HL-60 (cell line): ENCODE results near the gene ABHD8.

Experiments used
- GABPA ChIP-seq: IDR thresholded peaks from 2 replicates; pipeline ENCODE4 v1.6.1; 2012; ENCODE audit warnings: low read depth
- SPI1 ChIP-seq: IDR thresholded peaks from 2 replicates; pipeline ENCODE4 v1.6.1; 2012; ENCODE audit warnings: low read depth, mild to moderate bottlenecking, borderline replicate concordance
- TF ChIP-seq, protein P1 (sequence below): IDR thresholded peaks from 2 replicates; pipeline ENCODE4 v1.6.1; 2012; ENCODE audit warnings: low read depth; ENCODE audit not compliant: insufficient replicate concordance
- TF ChIP-seq, protein P2 (sequence below): IDR thresholded peaks from one replicate; pipeline ENCODE4 v1.5.1; 2011; ENCODE audit warnings: low read length, control low read depth, inconsistent platforms; ENCODE audit not compliant: insufficient read depth

DNA sequence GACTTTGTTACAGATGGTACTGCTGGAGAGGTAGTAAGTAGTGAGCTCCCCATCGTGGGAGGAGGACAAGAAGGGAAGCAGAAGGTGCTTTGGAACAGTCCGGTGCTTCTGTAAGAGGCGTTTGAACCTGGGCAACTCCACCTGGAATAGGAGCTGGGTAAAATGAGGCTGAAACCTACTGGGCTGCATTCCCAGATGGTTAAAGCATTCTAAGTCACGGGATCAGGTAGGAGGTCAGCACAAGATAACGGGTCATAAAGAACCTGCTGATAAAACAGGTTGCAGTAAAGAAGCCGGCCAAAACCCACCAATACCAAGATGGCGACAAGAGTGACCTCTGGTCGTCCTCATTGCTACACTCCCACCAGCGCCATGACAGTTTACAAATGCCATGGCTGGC is 16.5 kb downstream of the ABHD8 start:
- TF ChIP-seq, protein P1, sequence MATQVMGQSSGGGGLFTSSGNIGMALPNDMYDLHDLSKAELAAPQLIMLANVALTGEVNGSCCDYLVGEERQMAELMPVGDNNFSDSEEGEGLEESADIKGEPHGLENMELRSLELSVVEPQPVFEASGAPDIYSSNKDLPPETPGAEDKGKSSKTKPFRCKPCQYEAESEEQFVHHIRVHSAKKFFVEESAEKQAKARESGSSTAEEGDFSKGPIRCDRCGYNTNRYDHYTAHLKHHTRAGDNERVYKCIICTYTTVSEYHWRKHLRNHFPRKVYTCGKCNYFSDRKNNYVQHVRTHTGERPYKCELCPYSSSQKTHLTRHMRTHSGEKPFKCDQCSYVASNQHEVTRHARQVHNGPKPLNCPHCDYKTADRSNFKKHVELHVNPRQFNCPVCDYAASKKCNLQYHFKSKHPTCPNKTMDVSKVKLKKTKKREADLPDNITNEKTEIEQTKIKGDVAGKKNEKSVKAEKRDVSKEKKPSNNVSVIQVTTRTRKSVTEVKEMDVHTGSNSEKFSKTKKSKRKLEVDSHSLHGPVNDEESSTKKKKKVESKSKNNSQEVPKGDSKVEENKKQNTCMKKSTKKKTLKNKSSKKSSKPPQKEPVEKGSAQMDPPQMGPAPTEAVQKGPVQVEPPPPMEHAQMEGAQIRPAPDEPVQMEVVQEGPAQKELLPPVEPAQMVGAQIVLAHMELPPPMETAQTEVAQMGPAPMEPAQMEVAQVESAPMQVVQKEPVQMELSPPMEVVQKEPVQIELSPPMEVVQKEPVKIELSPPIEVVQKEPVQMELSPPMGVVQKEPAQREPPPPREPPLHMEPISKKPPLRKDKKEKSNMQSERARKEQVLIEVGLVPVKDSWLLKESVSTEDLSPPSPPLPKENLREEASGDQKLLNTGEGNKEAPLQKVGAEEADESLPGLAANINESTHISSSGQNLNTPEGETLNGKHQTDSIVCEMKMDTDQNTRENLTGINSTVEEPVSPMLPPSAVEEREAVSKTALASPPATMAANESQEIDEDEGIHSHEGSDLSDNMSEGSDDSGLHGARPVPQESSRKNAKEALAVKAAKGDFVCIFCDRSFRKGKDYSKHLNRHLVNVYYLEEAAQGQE, result no peak
- TF ChIP-seq, protein P2, sequence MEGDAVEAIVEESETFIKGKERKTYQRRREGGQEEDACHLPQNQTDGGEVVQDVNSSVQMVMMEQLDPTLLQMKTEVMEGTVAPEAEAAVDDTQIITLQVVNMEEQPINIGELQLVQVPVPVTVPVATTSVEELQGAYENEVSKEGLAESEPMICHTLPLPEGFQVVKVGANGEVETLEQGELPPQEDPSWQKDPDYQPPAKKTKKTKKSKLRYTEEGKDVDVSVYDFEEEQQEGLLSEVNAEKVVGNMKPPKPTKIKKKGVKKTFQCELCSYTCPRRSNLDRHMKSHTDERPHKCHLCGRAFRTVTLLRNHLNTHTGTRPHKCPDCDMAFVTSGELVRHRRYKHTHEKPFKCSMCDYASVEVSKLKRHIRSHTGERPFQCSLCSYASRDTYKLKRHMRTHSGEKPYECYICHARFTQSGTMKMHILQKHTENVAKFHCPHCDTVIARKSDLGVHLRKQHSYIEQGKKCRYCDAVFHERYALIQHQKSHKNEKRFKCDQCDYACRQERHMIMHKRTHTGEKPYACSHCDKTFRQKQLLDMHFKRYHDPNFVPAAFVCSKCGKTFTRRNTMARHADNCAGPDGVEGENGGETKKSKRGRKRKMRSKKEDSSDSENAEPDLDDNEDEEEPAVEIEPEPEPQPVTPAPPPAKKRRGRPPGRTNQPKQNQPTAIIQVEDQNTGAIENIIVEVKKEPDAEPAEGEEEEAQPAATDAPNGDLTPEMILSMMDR, result no peak
- TF ChIP-seq GABPA (no peak), SPI1 (no peak)
